Activated naive CD8-positive, alpha-beta T cell treated with anti-CD3 and anti-CD28 coated beads, Interleukin-2, amount 10 ng/mL, durations not matched to agents 7 days and 5 days (primary cell): ENCODE results near the gene EEF2. TPM values are rescaled to one million over a fixed set of nuclear protein-coding genes. Genes with fewer than 3 reads are reported as not detected.

Experiments used
- ATAC-seq: fragments of 150-1000 bp; cut with Tn5 transposase; one replicate; pipeline ENCODE4 v1.10.0; 2021; ENCODE audit warnings: low read depth, moderate library complexity
- POLR2A ChIA-PET: fragments of 350-600 bp; sonication (Branson Sonifier 250); formaldehyde crosslinking; loops from one replicate; lab custom pipeline; 2021; ENCODE audit warnings: antibody characterized with exemption; lab: Charles Lee
- DNase-seq: peaks from one replicate; pipeline ENCODE4 v3.0.0; 2021
- H3K27ac Mint-ChIP-seq: one replicate; pipeline ENCODE4 v1.8.0; 2022; ENCODE audit warnings: mild to moderate bottlenecking, mixed read lengths
- H3K27me3 Mint-ChIP-seq: one replicate; pipeline ENCODE4 v1.8.0; 2022; ENCODE audit warnings: mild to moderate bottlenecking, moderate library complexity, mixed read lengths
- H3K36me3 Mint-ChIP-seq: one replicate; pipeline ENCODE4 v1.8.0; 2021; ENCODE audit warnings: mild to moderate bottlenecking, mixed read lengths
- H3K4me1 Mint-ChIP-seq: one replicate; pipeline ENCODE4 v1.8.0; 2021; ENCODE audit warnings: mixed read lengths
- H3K4me3 Mint-ChIP-seq: one replicate; pipeline ENCODE4 v1.8.0; 2022; ENCODE audit warnings: mild to moderate bottlenecking, moderate library complexity, mixed read lengths
- H3K9me3 Mint-ChIP-seq: one replicate; pipeline ENCODE4 v1.8.0; 2021; ENCODE audit warnings: mixed read lengths
- microRNA-seq: library from miRNA; unstranded; fragments of <30 nt; microRNA quantifications from one replicate; pipeline ENCODE4 v1.2.0, GENCODE V29; 2022
- total RNA-seq, 2 experiments: library from RNA; stranded (reverse); gene quantifications; one replicate each; pipeline ENCODE4 v1.2.3, GENCODE V29; 2021

EEF2 gene
- total RNA-seq, 2 experiments from 2014 or later: 1,510 to 1,513 TPM

DNA sequence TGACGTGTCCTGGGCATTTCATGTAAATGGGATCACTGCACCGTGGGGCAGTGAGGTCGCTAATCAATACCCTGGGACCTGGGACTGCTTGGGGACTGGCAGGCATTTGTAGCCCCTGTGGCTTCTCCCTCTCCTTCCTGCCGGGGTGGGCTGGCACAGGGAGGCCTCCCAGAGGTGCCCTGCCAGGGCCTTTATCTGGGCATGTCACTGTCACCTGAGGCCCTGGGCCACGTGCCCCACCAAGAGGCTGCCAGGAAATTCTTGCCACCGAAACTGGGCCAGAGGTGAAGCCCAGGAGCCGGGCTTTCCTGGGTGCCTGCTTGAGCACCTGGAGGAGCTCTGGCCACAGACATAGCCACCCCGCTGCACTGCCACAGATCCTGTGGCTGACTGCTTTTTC, 54.2 kb downstream of the EEF2 start:
- Mint-ChIP-seq H3K36me3 (no peaks in the 10 kb centered on the region), H3K4me3 (no peak overlapping the region), H3K27ac (no peak overlapping the region), H3K27me3 (peaks cover 30% of the 10 kb centered on the region), H3K4me1 (no peaks in the 10 kb centered on the region), H3K9me3 (no peaks in the 10 kb centered on the region)
- POLR2A ChIA-PET: no interaction called here
- DNase-seq (no peak), ATAC-seq (no peak)

Small RNAs within 50 kb of the gene (microRNA-seq; reads per million reads assigned to microRNA genes)
- gene MIR637: not detected

Other genes with a start within 250 kb of the EEF2 start
- gene APBA3, start 223.8 kb downstream of the EEF2 start, total RNA-seq: 10 to 100 TPM; 54.5 to 61.9 TPM
- gene MRPL54, start 222.8 kb downstream of the EEF2 start, total RNA-seq: 10 to 100 TPM; 68.9 to 73.9 TPM
- gene RAX2, start 213.2 kb downstream of the EEF2 start, total RNA-seq: not detected
- 10 to 100 TPM; 29.4 to 31.8 TPM for gene MATK, start 199.1 kb downstream of the EEF2 start, total RNA-seq
- gene ZFR2, start 116.4 kb downstream of the EEF2 start, total RNA-seq: under 1 TPM; 0.55 to 0.91 TPM
- gene ATCAY, start 104.8 kb downstream of the EEF2 start, total RNA-seq: not detected
- gene NMRK2, start 52.4 kb downstream of the EEF2 start, total RNA-seq: not detected
- 10 to 100 TPM; 44.8 to 49.8 TPM for gene DAPK3, start 14.4 kb downstream of the EEF2 start, total RNA-seq
- gene PIAS4, start 22.3 kb upstream of the EEF2 start, total RNA-seq: 10 to 100 TPM; 32.1 to 38.3 TPM
- gene ZBTB7A, start 81.4 kb upstream of the EEF2 start, total RNA-seq: 10 to 100 TPM; 60.6 to 61.5 TPM
- gene MAP2K2, start 138.7 kb upstream of the EEF2 start, total RNA-seq: 100 to 1,000 TPM; 210 to 211 TPM
- not detected for gene CREB3L3, start 168.2 kb upstream of the EEF2 start, total RNA-seq
- gene SIRT6, start 197.1 kb upstream of the EEF2 start, total RNA-seq: 10 to 100 TPM; 30.1 to 37.5 TPM
- 1 to 10 TPM; 1.5 to 1.7 TPM for gene ANKRD24, start 197.2 kb upstream of the EEF2 start, total RNA-seq
- gene EBI3, start 244.1 kb upstream of the EEF2 start, total RNA-seq: under 1 TPM; 0.33 to 0.34 TPM